ENCODE data around the gene KRT84. TPM values are rescaled to one million over a fixed set of nuclear protein-coding genes. Genes with fewer than 3 reads are reported as not detected.

KRT84 gene
- total RNA-seq, 3 donors from 2014 or later (not counting 1 experiment from before 2014, with no cell fraction given): not detected

DNA sequence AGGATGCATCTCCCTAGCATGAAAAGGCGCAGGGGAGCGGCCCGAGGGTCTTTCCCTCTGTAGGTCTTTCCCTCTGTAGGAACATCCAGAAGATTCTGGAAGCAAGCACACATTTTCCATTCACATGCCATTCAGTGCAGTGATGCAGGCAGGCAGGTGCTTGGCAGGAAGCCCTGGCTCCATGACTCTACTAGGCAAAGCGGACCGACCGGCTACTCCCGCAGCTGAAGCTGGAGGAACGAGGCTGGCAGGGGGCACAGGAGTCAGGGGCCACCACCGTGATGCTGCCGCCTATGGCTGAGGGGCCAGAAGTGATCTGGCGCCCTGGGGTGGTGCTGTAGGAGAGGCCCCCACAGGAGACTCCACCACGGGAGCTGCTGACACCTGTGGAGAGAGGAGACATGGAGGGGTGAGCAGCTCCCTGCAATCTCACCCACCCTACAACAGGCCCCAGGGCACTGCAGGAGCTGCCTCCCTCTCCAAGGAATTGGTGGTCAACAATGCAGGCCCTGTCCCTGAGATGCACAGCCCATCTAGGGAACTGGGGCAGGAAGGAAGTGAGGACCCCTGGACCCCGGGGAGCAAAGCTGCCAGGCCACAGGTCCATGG, 24.7 kb downstream of the KRT84 start:
- Histone ChIP-seq H3K36me3 (ENCODE audit: control insufficient read depth, insufficient read depth, low read length) (no peaks in the 10 kb centered on the region), H3K27me3 (ENCODE audit: control insufficient read depth, insufficient read depth, low read length) (peaks cover 31% of the 10 kb centered on the region), H3K9me3 (ENCODE audit: control insufficient read depth, insufficient read depth, low read length) (no peaks in the 10 kb centered on the region), H3K4me3 (ENCODE audit: low read length) (no peak overlapping the region), H3K4me1 (ENCODE audit: control insufficient read depth, insufficient read depth, low read length) (peaks cover 44% of the 10 kb centered on the region), H3K27ac (ENCODE audit: low read length) (no peak overlapping the region)
- H3K27me3 Mint-ChIP-seq (ENCODE audit: low read depth in 2 of 2): peaks cover 56 to 65% of the 10 kb centered on the region in 2 donors
- intact Hi-C loops (cut with micrococcal nuclease): no loop called here
- no peak for DNase-seq
- H3K9me3 Mint-ChIP-seq: no peaks in the 10 kb centered on the region
- ATAC-seq: no peak
- peaks cover 40 to 44% of the 10 kb centered on the region in 2 donors for H3K4me1 Mint-ChIP-seq
- H3K36me3 Mint-ChIP-seq: no peaks in the 10 kb centered on the region
- TF ChIP-seq, protein P1, sequence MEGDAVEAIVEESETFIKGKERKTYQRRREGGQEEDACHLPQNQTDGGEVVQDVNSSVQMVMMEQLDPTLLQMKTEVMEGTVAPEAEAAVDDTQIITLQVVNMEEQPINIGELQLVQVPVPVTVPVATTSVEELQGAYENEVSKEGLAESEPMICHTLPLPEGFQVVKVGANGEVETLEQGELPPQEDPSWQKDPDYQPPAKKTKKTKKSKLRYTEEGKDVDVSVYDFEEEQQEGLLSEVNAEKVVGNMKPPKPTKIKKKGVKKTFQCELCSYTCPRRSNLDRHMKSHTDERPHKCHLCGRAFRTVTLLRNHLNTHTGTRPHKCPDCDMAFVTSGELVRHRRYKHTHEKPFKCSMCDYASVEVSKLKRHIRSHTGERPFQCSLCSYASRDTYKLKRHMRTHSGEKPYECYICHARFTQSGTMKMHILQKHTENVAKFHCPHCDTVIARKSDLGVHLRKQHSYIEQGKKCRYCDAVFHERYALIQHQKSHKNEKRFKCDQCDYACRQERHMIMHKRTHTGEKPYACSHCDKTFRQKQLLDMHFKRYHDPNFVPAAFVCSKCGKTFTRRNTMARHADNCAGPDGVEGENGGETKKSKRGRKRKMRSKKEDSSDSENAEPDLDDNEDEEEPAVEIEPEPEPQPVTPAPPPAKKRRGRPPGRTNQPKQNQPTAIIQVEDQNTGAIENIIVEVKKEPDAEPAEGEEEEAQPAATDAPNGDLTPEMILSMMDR (IDR thresholded peaks at IDR 0.05): no peak
- no peak overlapping the region for H3K4me3 Mint-ChIP-seq
- H3K27ac Mint-ChIP-seq: no peak overlapping the region
- WGBS (ENCODE audit: insufficient coverage): 91% methylated on average over 12 of the region's 13 CpGs

DNA sequence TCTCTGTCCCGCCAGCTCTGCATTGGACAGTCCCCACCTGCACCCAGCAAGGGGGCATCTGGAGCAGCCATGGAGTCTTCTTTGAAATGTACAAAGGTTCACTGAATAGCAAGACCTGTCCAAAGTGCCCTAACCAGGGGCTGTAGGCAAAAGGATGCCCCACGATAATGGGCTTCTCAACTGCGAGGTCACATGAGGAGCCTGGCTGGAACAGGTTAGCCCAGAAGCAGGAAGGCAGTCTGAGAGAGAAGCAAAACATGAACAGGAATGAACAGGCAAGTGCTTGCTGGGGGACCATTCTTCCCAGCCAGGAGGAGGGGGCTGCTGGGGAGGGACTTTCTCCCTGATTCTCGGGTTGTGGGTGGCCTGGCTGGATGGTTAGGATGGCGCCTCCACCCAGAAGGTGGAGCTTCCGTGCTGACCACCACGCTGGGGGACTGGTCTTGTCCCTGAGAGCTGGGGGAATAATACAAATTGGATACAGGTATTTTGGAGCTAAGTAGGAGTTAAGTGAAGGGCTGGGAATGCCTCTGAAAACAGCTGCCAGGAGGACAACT, 25.3 kb downstream of the KRT84 start:
- peaks cover 35% of the 10 kb centered on the region for H3K27me3 ChIP-seq (ENCODE audit: control insufficient read depth, insufficient read depth, low read length)
- H3K9me3 ChIP-seq (ENCODE audit: control insufficient read depth, insufficient read depth, low read length): no peaks in the 10 kb centered on the region
- no peaks in the 10 kb centered on the region for H3K9me3 Mint-ChIP-seq
- H3K4me3 Mint-ChIP-seq: no peak overlapping the region
- H3K27ac Mint-ChIP-seq: no peak overlapping the region
- H3K36me3 Mint-ChIP-seq: no peaks in the 10 kb centered on the region
- peaks cover 56 to 60% of the 10 kb centered on the region in 2 donors for H3K27me3 Mint-ChIP-seq (ENCODE audit: low read depth in 2 of 2)
- H3K4me1 Mint-ChIP-seq: peaks cover 40 to 44% of the 10 kb centered on the region in 2 donors
- ATAC-seq (no peak), DNase-seq (no peak)
- no peak overlapping the region for H3K27ac ChIP-seq (ENCODE audit: low read length)
- 91% methylated on average over 7 of the region's 7 CpGs for WGBS (ENCODE audit: insufficient coverage)
- no peaks in the 10 kb centered on the region for H3K36me3 ChIP-seq (ENCODE audit: control insufficient read depth, insufficient read depth, low read length)
- peaks cover 44% of the 10 kb centered on the region for H3K4me1 ChIP-seq (ENCODE audit: control insufficient read depth, insufficient read depth, low read length)
- no peak overlapping the region for H3K4me3 ChIP-seq (ENCODE audit: low read length)
- TF ChIP-seq, protein P1 (IDR thresholded peaks at IDR 0.05): no peak
- intact Hi-C loops (cut with micrococcal nuclease): no loop called here

DNA sequence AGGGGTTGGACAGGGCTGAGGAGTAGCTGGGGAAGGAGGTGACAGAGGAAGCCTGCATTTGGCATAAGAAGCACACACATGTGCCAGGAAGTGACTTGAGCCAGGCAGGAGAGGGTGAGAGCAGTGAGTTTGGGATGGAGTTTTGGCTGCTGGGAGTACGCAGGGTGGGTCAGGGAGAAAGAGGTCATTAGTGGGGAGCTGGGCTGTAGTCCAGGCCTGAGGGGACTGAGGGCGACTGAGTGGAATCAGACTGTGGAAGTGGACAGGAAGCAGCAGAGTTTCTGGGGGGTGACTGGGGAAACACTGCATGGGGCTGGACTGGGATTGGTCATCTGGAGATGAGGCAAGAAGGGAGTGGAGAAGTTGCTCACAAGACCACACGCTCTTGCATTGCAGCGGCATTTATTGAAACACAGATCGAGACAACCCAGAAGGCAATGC, 25.8 kb downstream of the KRT84 start:
- DNase-seq: no peak
- intact Hi-C loops (cut with micrococcal nuclease): loop anchor here (10.0 kb wide), 1 partner anchor 55 kb away; no protein-coding TSS in a partner anchor
- peak overlapping the region in 1 of 2 donors; percentile 25 for H3K27ac Mint-ChIP-seq
- H3K4me1 ChIP-seq (ENCODE audit: control insufficient read depth, insufficient read depth, low read length): peaks cover 44% of the 10 kb centered on the region
- no peaks in the 10 kb centered on the region for H3K36me3 Mint-ChIP-seq
- WGBS (ENCODE audit: insufficient coverage): 89% methylated on average over 5 of the region's 5 CpGs
- TF ChIP-seq, protein P1 (IDR thresholded peaks at IDR 0.05): no peak
- no peaks in the 10 kb centered on the region for H3K9me3 Mint-ChIP-seq
- peaks cover 40 to 44% of the 10 kb centered on the region in 2 donors for H3K4me1 Mint-ChIP-seq
- no peak overlapping the region for H3K4me3 Mint-ChIP-seq
- no peaks in the 10 kb centered on the region for H3K36me3 ChIP-seq (ENCODE audit: control insufficient read depth, insufficient read depth, low read length)
- H3K9me3 ChIP-seq (ENCODE audit: control insufficient read depth, insufficient read depth, low read length): no peaks in the 10 kb centered on the region
- H3K27me3 ChIP-seq (ENCODE audit: control insufficient read depth, insufficient read depth, low read length): peaks cover 40% of the 10 kb centered on the region
- no peak overlapping the region for H3K27ac ChIP-seq (ENCODE audit: low read length)
- H3K4me3 ChIP-seq (ENCODE audit: low read length): no peak overlapping the region
- H3K27me3 Mint-ChIP-seq (ENCODE audit: low read depth in 2 of 2): peaks cover 50 to 58% of the 10 kb centered on the region in 2 donors
- ATAC-seq: no peak
